Activated CD8-positive, alpha-beta memory T cell treated with anti-CD3 and anti-CD28 coated beads, Interleukin-2, amount 50 U/mL, for 1 hour (primary cell): ENCODE results near the gene GPSM3.

Experiments
- DNase-seq: peaks from one replicate; pipeline ENCODE4 v3.0.0-alpha.2; 2020; ENCODE audit errors: extremely low read depth

The GPSM3 gene

GRCh38 chr6:32174416-32174815 lies 18.0 kb downstream of the GPSM3 start:
- DNase-seq: no peak

DNA sequence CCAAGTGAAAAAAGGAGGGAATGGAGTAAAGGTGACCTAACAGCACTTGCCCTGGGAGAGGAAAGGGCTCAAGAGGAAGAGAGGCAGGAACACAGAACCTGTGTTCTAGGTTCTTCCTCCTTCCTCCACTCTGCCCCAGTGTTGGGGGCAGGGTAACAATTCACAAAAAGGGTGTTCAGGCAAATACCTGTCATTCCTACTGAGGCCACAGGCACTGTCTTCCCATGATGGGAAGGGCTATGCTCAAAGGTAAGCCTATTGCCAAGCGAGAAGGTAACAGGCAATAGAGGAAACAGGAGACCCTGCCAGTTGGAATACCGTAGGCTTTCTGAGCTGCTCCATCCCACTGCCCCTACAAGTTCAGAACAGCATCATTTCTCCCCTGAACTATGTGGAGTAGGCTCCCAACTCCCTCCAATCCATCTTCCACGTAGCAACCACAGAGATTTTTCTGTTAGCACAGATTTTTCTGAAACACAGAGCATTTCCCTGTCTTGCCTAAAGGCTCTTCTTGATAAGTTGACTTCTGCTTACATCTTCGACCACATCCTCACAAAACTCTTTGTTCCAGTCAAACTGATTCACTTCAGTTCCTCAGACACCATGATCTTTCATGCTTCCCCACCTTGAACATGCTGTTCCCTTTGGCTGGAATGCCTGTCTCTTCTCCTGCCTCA lies 19.3 kb downstream of the GPSM3 start:
- no peak for DNase-seq

DNA sequence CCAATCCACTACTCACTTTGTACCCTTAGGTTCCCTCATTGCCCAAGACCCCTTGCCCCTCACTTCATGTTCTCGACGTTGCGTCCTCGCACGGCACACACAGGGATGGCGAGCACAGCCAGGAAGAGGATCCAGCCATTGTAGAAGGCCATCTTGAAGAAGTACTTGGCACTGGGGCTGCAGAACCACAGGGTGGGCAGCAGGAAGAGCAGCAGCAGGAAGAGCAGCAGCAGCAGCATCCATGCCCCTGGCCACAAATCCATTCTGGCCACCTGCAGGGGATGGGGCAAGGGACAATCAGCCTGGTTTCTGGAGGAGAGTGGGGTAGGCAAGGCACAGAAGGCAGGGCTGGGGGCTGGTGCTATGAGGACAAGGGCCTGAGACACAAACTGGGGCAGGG lies 21.2 kb downstream of the GPSM3 start:
- no peak for DNase-seq

DNA sequence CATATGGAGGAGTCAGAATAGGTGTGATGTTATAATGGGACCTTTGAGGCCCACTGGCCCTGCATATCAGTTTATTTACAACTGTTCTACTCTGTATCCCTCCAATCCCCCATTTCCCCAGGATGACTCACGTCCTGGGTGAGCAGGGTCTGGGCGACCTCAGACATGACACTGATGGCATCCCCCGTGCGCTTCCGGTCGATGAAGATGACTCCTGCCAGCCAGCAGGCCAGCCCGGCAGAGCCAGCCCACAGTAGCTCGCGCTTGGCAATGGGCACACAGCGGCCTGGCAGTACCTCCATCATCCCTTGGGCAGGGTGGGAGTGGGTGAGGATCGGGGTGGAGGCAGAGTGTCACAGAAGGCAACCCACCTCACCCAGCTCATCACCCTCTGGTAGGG lies 22.1 kb downstream of the GPSM3 start:
- no peak for DNase-seq

- no peak for DNase-seq
Measured at GRCh38 chr6:32168807-32169591, 23.4 kb downstream of the GPSM3 start.

GRCh38 chr6:32168350-32168749 lies 24.1 kb downstream of the GPSM3 start:
- DNase-seq: no peak

GRCh38 chr6:32167761-32168262 lies 24.6 kb downstream of the GPSM3 start:
- DNase-seq: no peak

- DNase-seq: no peak
Measured at GRCh38 chr6:32167154-32167760, 25.2 kb downstream of the GPSM3 start.

- DNase-seq: no peak
Measured at GRCh38 chr6:32166411-32167061, 25.9 kb downstream of the GPSM3 start.

DNA sequence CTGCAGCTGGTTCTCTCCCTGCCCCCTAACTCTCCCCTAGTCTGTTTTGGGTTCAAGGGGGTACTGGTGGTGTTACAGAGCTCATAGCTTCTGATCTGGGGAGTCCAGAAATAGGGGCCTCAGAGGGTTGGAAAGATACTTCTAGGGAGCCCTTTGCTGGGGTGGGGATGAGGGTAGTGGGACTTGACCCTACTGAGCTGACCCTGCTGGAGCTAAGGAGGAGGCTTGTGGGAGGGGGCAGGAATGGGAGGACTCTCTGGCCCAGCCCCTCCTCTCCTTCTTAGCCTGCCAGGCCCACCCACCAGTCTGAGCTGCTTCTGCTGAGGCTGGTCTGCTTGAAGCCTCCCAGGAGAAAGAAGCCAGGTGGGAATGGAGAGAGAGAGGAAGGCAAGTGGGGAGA lies 28.1 kb downstream of the GPSM3 start, which contains the start of gene EGFL8:
EGFL8 (plus strand) TSS at position 301 of the 400 bp plus-strand sequence. CDS start 1,571 bp downstream, outside the sequence.
- DNase-seq: no peak

DNA sequence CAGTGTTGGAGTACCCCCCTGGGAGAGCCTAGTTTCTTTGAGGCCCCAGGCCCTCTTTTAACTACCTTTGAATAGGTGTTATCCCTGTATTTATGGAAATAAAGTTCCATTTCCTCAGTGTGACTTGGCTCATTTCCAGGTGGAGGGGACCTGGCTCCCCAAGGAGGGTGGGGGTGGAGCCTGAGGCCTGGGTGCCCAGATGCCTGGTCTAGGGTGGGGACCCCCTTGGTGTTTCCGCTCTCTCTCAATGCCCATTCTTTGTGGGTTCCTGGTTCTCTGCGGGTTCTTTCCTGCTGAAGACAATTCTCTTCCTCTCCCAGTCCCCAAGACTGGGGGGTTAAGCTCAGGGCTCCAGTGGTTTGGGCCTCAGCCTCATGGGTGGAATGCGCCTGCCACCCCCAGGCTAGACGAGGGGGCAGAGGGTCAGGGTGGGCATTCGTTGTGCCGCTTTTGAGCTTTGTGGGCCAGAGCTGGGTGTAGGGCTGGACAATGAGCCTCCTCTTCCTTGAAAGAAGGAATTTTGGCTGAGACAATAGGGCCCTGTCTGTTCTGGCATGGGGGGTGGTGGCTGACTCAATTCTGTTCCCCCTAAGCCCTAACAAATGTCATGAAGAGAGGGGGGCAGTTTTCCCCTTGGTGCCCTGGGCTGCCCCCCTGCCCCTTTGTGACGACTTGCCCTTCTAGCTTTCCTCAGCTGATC lies 28.7 kb downstream of the GPSM3 start:
- no peak for DNase-seq

GRCh38 chr6:32158052-32158451 lies 34.4 kb downstream of the GPSM3 start:
- no peak for DNase-seq

DNA sequence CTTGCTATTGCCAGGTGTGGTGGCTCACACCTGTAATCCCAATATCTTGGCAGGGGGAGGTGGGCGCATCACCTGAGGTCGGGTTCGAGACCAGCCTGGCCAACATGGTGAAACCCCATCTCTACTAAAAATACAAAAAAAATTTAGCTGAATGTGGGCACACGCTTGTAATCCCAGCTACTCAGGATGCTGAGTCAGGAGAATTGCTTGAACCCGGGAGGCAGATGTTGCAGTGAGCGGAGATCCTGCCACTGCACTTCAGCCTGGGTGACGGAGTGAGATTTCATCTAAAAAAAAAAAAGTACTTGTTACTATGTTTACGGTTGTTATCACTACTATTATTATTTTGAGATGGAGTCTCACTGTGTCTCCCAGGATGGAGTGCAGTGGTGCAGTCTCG lies 35.6 kb downstream of the GPSM3 start:
- no peak for DNase-seq

DNA sequence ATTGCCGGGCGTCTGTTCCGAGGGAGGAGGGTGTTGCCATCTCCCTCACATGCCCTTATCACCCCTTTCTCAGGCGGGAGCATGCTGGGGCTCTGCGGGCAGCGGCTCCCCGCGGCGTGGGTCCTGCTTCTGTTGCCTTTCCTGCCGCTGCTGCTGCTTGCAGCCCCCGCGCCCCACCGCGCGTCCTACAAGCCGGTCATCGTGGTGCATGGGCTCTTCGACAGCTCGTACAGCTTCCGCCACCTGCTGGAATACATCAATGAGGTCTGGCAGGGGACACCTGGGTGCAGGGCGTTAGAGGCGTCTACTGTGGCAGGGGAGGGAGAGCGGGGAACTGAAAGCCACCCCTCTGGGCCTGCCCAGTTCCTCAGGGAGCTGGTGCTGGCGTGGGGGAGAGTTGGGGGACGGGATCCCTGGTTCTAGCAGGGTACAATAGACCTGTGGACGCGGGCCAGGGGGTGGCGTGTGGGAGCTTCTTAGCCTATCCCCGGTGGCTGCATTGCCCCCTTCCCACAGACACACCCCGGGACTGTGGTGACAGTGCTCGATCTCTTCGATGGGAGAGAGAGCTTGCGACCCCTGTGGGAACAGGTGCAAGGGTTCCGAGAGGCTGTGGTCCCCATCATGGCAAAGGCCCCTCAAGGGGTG lies 37.8 kb downstream of the GPSM3 start:
- no peak for DNase-seq

DNA sequence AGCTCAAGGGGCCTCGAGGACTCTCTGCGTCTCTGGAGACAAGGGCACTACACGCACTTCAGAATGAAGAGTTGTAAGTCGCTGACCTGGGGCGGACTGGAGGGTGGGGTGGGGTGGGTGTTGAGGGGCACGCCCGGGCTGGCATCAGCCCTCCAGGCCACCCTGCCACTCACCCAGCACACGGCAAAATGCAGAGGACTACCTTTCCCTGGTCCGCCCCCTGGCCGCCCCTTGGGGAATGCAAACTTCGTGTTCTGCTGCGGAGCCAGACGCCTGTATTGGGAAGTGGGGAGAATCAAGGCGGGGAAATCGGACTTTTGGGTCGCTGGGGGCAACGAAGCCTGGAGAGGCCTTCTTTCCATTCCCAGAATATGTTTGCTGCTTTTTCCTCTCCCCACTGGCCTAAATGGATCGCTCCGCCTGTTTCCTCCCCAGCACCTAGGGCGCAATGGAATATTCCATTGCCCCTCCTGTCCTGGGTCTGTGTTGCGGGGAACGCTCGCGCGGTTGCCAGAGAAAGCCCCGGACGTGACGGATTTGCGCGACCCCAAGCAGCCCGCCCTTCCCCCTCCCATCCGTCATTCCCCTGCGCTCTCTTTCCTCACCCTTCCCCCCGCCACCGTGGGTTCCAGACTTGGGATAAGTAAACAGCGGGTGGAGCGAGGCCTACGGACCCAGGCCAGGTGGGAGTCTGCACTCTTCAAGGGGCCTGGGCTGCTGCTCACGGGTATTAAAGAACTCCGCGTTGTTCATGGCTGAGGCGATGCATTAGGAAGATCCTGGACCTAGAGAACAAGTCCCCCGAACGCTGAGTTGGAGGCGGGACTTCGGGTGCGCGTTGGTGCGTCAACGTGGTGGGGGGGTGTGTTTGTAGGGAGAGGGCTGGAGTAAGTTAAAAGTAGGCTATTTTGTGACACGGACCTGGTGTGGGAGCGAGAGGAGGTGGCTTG lies 38.6 kb downstream of the GPSM3 start, which contains the start of gene PPT2:
PPT2 (plus strand) TSS at position 578 of the 950 bp plus-strand sequence. CDS start 454 bp downstream, outside the sequence.
- peak; percentile 62 for DNase-seq

DNA sequence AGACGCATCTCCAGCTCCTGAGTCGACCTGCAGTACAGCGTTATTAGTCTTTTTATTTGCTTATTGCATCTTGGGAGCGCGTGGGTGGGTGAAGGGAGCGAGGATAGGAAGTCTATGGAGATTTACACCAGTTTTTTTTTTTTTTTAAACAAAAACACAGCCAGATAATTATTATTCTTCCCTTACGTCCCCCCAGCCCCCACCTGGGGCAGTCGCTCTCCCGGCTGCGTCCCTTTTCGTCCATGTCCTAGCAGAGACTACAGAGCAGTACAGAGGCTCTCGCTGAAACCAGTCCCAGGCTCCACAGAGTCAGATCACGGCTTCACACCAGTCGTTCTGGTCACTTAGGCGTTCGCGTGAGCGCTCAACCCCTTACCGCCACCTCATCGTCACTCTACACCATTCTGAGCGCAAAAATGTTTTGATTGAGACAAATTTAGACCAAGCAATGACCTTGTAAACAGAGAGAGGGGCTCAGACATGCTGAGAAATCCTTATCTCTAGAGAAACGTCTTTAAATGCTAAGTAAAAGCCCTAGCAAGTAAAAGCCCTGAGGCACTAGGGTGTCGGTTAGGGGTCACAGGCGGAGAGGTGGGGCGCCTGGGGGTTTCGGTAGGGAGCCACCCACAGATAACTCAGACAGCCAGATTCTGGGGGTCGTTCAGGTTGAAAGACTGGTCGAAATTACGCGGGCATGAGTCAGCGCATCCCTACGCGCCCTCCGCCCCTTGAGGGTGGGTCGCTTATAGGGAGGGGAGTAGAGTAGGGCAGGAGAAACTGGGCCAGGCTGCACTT lies 39.5 kb downstream of the GPSM3 start:
- no peak for DNase-seq

GRCh38 chr6:32151863-32152768 lies 40.3 kb downstream of the GPSM3 start, which contains the start of gene PRRT1:
TSS of gene PRRT1 (minus strand) at chr6:32151939. CDS start at chr6:32151827, 112 bp downstream.
- no peak for DNase-seq
